ENCODE results near the gene DMRT1.

- no peak for TF ChIP-seq POLR2A (IDR thresholded peaks at IDR 0.05; ENCODE audit: low read length)
- no peak for TF ChIP-seq GATA1 (IDR thresholded peaks at IDR 0.05; ENCODE audit: low read depth, low read length)
Measured at GRCh38 chr9:842635-843426, 1.3 kb downstream of the DMRT1 start.
